Glomerular visceral epithelial cell (primary cell): Measurements from ENCODE around the gene RACGAP1.

ENCODE experiments used
- DNase-seq: peaks from one replicate; pipeline ENCODE4 v3.0.0-alpha.2; 2016; ENCODE audit errors: extremely low spot score

Gene RACGAP1, protein sequence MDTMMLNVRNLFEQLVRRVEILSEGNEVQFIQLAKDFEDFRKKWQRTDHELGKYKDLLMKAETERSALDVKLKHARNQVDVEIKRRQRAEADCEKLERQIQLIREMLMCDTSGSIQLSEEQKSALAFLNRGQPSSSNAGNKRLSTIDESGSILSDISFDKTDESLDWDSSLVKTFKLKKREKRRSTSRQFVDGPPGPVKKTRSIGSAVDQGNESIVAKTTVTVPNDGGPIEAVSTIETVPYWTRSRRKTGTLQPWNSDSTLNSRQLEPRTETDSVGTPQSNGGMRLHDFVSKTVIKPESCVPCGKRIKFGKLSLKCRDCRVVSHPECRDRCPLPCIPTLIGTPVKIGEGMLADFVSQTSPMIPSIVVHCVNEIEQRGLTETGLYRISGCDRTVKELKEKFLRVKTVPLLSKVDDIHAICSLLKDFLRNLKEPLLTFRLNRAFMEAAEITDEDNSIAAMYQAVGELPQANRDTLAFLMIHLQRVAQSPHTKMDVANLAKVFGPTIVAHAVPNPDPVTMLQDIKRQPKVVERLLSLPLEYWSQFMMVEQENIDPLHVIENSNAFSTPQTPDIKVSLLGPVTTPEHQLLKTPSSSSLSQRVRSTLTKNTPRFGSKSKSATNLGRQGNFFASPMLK

DNA sequence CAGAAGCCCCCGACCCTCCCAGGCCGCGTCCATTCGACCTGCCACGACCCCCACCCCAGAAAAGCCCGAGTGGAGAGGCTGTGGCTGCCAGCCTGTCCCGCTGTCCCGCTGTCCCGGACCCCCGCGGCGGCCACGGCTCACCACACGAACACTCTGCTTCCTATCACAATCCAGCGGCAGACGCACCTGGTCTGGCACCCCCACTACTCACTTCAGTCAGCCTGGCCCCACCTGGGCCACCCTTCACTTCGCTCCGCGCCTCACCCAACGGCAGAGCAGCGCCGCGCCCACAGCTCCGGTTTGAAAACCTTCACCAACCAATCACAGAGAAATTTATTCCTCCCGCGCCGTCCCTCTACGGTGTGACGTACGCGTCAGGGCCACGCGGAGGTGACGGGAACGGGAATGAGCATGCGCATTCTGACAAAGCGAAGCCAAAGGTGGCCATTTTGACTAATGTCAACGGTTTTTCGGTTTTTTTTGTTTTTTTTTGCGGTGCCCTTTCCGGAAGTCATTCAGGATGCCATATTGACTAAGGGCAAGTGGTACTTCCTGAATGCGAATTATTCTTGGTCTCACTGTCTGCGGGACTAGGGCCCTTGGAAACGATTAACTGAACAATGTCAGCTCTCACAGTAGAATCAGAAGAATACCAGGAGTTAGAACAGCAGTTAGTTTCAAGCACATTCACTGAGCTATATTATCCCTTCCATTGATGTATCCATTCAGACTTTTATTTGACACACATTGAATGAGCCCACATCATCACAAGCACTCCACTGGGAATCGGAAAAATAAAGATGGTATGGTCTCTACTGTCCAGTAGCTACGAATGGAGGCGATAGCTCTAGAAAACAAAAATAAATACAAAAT lies at the start of gene RACGAP1:
TSS of gene RACGAP1 (minus strand) at position 308 of the 873 bp plus-strand sequence. CDS start 8,779 bp downstream, outside the sequence.
- peak; percentile 98 for DNase-seq

DNA sequence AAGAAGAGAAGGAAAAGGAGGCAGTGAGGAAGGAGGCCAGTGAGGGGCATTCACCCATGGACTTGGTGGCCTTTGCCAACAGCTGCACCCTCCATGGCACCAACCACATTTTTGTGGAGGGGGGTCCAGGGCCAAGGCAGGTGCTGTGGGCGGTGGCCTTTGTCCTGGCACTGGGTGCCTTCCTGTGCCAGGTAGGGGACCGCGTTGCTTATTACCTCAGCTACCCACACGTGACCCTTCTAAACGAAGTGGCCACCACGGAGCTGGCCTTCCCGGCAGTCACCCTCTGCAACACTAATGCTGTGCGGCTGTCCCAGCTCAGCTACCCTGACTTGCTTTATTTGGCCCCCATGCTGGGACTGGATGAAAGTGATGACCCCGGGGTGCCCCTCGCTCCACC lies 48.4 kb upstream of the RACGAP1 start:
- no peak for DNase-seq

DNA sequence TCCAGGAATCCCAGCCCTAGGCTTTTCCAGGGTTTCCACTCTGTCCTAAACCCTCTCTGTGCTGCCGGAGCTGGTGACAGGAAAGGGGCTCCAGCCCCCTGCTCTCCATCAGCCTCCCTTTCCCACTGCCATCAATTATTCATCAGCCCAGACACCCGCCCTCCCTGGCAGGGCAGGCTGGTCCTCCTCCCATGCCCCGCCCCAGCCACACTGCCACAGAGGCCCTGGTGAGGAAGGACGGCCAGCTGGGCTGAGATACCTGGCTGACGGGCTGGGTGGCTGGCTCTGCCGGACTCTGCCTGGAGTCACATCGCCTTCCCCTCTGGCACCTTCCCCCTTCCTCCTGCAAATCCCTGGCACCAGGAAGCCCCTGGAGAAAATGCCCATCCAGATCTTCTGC lies 47.9 kb upstream of the RACGAP1 start:
- DNase-seq, result no peak

DNA sequence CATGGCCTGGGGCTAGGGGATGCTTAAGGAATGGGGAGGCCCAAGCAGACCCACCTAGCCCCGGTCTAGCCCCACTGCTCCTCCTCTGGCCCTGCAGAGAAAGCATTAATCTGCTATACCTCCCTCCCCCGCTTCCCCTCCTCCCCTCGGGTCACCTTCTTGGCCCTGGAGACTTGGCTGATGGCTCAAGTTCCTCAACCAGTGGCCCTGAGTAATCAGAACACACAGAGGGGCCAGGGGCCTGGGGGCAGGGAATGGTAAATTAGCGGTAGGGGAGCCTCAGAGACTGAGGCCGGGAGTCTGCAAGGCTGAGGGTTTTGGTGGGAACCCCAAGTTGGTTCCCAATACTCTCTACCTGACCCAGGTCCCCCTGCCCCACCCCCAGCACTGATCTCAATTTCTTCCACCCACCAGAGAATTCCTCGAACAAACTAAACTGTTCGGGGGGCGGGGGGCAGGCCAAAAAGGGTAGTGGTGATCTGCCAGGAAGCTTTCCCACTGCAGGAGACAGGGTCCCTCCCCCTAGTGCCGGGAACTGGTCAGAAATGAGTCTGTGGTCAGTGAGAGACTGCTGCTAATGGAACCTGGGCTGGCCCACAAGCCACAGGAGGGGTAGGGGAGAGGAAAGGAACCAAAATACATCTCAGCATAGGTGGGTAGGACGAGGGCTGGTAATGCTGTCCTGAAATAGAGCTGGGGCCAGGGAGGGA lies 47.1 kb upstream of the RACGAP1 start:
- DNase-seq, result no peak

DNA sequence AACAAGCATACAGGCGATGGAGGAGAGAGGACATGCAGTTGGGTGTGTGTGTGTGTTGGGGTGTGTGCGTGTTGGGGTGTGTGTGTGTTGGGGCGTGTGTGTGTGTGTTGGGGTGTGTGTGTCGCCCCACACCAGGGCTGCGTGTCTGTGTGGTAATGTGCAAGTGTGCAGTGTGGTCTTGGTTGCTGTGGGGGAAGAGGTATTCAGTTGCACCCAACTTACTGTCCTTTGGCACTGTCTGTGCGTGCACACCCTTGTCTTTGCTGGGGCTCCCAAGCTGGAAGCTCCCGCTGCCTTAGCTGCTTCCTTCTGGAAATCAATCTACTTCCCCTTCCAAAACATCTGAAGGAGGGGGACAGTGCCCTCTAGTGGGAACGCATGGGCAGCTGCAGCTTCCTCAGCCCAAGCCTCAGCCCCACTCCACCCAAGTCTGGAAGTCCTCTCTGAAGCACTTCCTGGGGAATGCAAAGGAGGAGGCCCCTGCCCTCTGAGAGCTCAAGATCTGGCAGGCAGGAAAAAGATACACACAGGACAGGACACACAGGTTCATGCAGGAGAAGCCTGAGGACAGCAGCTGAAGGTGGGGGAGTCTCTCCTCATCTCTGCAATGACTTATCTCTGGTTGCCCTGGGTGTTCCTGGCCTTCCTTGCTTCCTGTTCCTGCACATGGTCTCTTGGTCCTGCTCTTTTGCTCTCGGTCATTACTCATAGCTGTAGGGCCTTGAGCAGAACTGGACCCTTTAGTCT lies 45.2 kb upstream of the RACGAP1 start:
- DNase-seq, result peak; percentile 82

DNA sequence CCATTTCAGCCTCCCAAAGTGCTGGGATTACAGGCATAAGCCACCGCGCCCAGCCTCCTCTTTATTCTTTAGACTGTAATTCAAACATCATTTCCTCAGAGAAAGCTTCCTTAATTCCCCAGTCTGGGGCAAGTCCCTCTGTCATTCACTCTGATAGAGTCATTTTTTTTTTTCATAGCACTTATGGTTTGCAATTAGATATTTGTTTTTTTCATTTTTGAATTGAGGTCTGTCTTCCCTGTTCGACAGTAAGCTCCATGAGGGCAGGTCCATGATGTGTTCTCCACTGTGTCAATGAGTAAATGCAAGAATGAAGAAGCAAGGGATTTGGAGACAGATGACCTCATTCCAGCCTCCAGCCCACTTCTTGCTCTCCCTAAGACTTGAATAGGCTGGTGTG lies 44.2 kb upstream of the RACGAP1 start:
- no peak for DNase-seq

DNA sequence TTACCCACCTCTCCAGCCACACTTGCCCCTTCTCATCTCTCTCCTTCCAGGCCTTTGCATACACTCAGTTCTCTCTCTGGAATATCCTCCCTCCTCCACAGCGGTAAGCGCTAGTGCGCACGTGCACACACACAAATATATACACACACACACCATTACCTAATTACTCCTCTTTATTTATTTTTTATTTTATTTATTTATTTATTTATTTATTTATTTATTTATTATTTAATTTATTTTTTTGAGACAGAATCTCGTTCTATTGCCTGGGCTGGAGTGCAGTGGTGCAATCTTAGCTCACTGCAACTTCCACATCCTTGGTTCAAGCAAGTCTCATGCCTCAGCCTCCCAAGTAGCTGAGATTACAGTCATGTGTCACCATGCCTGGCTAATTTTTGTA lies 43.8 kb upstream of the RACGAP1 start:
- DNase-seq, result no peak

DNA sequence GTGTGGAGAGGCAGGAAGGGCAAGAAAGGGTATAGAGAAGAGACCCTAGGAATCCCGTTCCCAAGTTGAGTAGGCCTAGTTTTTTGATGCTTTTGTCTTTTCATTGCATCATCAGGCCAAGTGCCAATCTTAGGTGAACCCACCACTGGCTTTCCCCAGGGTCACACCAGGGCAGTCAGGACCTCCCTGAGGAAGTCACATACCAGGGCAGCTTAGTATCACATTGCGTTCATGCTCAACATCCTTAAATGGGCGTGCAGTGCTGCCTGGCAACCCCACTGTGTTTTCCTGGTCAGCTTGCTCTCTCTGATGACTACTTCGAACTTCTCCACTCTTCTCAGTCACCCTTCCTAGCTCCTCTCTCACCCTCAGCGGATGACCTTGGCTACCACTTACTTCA lies 41.1 kb upstream of the RACGAP1 start:
- peak; percentile 81 for DNase-seq

DNA sequence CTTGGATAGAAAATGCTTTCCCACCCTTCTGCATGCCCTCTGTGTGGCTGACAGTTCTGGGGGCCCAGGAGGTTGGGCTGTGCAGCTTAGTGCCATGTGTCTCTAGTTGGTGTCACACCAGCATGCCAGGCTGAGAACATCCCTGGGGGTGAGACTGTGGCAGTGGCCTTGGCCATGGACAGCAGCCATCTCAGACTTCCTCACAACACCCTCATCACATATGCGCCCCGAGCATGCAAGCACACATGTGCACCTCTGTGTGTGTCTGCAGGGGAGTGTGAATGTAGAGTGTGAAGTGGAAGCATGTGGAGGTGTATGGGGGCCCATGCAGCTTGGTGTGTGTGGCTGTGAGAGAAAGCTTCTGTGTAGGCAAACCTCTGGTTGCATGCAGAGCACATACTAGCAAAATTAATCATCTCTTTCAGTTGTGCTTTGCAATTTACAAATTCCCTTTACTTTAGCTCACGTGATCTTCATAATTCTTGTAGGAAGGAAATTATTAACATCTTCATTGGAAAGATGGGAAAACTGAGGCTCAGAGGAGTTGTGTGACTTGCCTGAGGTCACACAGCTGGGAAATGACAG lies 40.5 kb upstream of the RACGAP1 start:
- DNase-seq, result no peak

DNA sequence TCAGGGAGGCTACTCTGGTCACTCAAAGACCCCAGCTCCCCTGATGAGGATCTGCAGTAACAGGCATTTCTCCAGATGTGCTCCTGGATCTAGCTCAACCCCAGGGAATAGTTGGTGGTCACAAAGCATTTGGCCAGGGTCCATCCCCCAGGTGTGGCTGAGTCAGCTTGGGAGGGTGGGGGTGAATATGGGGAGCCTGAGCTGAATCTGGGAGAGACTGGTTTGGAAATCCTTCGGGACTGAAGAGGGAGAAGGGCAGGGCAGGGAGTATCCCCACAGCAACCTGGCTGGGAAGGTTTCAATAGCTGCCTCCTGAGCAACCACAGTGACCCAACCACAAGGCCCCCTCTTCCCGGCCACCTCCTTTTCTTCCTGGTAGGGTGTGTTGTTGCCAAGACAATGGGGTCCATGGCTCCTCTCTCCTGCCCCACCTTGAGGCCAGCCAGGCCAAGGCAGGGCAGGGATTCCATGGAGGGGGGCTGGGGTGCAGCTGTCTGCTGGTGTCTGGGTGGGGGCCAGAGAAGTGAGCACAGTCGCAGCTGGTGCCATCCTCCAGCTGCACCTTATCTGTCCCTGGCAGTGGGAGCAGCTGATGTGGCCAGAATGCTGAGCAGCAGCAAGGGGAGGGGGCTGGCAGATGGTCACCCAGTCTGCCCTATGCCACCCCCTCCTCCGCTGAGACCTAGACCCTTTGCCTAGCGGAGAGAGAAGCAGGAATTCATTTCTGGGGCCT lies 37.6 kb upstream of the RACGAP1 start:
- DNase-seq, result peak; percentile 43

DNA sequence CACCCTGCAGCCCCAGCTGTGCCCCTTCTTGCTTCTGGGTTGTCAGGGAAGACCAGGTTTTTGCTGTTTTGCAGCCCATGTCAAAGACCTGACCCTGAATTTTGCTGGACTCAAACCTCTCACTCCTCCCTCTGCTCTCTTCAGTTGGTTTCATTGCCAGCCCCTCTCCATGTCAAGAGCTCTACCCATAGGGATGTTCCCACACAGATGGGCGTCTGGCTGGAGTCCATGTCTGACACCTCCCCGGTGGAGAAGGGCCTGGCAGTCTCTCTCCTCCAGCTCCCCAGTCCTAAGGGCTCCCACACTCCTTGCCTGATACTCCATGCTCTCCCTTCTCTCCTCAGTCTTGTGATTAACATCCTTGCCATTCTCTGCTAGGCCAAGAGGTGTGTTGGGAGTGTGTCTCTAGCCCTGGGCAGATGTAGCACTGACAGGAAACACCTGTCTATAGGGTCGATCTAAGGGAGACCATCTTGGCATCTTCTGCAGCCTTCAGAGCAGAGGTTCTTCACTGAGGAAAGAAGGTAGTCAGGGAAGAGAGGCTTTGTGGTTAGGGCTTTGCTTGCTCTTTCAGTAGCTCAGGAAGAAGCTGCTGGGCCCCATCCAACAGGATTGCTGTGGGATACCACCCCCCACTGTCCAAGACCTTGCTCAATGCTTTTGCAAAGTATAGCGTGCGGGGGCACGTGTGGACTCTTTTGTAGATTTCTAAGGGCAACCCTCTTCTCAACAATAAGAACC lies 36.8 kb upstream of the RACGAP1 start:
- DNase-seq, result no peak

DNA sequence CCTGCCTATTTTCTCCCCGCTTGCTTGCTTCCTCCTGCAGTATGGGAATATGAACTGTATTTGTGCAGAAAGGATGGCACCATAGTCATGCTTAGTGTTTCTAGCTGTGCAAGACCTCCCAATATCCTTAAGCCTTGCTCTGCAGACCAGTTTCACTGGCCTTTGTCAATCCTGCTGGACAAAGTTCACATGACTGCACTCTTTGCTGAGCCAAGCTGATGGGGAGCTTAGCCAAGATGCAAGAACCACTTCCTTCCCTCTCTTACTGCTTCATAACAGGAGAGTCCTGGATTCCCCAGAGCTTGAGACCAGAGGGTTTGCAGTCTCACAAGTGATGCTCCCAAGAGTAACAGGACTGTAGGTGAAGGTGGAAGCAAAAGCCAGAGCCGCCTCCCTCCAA lies 35.9 kb upstream of the RACGAP1 start:
- DNase-seq, result no peak

DNA sequence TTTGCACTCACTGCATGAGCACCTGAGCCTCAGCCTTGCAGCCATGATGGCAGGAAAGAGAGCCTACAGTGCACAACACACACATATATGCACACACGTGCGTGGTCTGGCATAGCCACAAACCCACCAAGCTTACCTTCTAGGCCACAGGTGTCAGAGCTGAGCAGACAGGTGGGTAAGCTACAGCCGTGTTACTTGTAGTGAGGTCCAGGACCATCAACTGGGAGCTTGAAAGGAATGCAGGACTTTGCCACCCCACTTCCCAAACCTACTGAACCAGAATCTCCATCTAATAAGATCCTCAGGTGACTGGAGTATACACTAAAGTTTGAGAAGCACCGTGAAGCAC lies 34.8 kb upstream of the RACGAP1 start:
- DNase-seq, result no peak

DNA sequence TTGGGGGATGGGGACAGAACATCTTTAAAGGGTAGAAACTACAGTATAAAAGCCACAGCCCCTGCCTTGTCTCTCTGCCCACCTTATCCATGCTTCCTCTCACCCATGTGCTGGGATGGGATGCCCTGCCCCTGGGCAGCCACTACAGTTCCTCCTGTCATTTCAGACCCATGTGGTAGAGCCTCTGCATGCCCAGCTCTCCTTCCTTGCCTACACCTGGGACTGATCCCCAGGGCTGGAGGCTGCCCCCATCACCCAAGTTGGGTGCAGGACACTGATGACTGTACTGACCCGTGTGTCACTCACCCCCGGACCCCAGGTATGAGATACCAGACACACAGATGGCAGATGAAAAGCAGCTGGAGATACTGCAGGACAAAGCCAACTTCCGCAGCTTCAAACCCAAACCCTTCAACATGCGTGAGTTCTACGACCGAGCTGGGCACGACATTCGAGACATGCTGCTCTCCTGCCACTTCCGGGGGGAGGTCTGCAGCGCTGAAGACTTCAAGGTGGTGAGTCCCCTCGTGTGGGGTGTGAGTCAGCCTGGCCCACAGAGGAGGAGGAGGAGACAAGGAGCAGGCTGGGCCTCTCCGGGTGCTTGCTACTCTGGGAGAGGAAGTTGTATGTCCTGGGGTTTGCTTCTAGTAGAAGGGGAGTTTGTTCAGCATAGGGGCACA lies 34.3 kb upstream of the RACGAP1 start:
- DNase-seq, result peak; percentile 63

DNA sequence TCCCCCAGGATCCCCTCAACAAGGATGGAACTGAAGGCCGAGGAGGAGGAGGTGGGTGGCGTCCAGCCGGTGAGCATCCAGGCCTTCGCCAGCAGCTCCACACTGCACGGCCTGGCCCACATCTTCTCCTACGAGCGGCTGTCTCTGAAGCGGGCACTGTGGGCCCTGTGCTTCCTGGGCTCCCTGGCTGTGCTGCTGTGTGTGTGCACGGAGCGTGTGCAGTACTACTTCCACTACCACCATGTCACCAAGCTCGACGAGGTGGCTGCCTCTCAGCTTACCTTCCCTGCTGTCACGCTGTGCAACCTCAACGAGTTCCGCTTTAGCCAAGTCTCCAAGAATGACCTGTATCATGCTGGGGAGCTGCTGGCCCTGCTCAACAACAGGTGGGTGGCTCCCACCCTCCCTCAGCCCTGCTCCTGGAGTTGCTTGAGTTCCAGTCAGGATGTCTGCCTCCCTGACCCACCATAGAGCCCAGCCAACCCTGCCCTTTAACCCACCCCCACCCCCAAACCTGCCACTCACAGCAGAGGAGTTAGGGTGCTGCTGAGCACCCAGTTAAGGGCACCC lies 33.5 kb upstream of the RACGAP1 start:
- no peak for DNase-seq

DNA sequence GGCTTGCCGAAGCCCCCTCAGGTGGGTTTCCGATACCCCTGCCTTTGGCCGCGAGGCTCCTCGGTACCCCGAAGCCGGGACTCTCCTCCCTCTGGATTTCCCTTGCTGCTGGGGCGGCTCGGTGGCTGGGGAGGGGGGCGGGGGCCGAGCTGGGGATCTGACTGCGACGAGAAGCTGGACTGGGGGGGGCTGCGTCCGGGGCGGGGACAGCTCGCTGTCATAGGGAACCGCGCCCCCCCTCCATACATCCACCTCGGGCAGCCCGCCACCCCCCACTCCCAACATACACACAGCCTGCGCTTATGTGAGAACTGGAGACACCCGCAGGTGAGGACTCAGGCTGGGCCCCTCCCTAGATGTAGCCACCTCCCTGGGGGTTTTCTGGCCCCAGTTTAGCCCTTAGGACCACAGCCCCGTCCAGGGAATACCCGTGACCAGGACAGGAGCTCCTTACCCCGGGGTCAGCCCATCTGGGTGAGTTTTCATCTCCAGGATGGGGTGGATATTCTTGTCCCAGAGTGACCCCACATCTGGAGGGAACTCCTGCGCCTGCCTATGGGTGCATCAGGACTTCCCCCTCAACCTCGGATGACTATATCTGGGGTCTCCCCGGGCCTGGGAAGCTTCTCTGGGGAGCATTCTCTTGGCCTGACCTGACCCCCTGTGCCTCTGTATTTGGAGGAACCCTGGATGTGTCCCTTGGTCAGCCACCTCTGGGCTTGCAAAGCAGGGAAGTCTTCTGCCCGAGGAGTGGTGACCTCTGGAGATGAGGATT lies 32.8 kb upstream of the RACGAP1 start:
- no peak for DNase-seq

DNA sequence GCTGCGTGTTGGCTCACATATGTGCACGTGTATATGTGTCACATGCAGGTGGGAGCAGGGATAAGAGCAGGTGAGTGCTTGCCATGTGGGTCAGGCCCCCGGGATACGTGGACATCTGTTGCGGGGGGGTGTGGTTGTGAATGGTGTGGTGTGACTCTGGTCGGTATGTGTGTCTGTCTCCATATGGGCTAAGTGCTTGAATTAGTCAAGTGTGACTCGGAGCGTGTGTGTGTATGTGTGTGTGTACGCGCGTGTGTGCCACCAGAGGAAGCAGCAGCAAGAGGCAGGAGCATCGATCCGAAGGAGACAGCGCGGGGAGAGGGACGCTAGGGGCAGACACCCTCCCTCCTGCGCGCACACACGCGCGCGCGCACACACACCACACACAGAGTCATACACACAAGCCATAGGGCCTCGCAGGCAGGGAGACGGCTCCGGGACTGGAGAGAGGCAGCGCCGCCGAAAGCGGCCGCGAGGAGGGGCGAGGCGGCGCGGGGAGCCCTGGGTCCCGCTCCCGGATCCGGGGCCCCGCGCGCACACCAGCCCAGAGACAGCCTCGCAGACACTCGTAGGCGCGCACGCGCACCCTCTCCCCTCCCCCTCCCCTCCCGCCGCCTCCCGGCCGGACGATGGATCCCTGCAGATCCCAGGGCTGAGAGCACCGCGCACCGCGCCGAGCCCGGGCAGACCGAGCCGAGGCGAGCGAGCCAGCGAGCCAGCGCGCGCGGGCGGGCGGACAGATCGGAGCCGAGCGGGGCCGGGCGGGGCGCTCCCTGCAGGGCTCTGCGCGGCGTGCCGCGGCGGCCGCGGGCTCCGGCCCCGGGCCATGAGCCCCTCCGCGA lies 31.9 kb upstream of the RACGAP1 start, which contains the start of gene ASIC1:
TSS of gene ASIC1 (plus strand) at position 597 of the 842 bp plus-strand sequence. CDS start 1,171 bp downstream, outside the sequence.
- peak; percentile 58 for DNase-seq
